Astrocyte of the spinal cord (primary cell): Measurements from ENCODE around the gene PSMD10.
A peak's percentile ranks its signal among the peaks of the same experiment; 100 is the strongest.

ENCODE experiments used
- DNase-seq: peaks from one replicate; pipeline ENCODE4 v3.0.0; 2011; ENCODE audit warnings: low read depth, low spot score
- H3K4me3 ChIP-seq: 2 replicates; pipeline ENCODE4 v1.5.1; 2011; ENCODE audit warnings: low read depth, mild to moderate bottlenecking, low read length, moderate library complexity
- CTCF ChIP-seq: IDR thresholded peaks from 2 replicates; pipeline ENCODE4 v1.5.1; 2012; ENCODE audit warnings: low read depth, mild to moderate bottlenecking, low read length, inconsistent platforms
- in situ Hi-C: cut with HindIII; loops from 2 replicates; pipeline ENCODE4 v1.10.0; 2017; ENCODE audit warnings: low sequenced_read_pairs

The PSMD10 gene

DNA sequence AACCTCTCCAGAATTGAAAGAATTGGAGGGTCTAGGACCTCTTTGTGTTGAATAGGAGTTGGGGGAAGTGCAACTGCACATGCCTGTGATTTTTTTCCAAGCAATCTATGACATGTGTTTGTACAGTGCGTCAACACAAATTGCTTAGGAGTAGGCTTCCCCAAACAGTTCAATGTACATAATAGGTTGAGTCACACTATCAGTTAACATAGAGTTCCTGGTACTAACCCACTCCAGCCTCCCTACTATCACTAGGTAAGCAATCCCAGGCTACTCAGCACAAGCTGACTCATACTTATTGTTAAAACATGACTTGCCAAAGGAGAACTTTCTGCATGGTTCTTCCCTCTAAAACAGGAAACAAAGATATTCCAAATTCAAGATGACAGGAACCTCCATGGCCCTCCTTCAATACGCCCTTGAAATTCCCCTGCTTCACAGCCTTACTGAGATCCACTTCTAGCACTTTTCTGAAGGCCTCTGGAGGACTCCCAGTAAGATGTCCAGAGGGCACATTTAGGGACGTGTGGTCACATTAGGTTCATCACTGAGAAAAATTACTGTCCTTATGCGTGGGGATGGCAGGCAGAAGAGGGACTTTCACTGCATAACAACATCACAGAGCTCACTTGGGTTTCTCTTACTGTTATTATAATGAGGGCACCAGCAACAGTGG, 54.9 kb downstream of the PSMD10 start:
- in situ Hi-C loops, result no loop called here
- TF ChIP-seq CTCF, result no peak
- H3K4me3 ChIP-seq, result no peak overlapping the region
- peak; percentile 81 for DNase-seq

GRCh38 chrX:108034725-108035124, 56.6 kb downstream of the PSMD10 start:
- TF ChIP-seq CTCF, result no peak
- DNase-seq, result no peak
- no peak overlapping the region for H3K4me3 ChIP-seq
- in situ Hi-C loops, result no loop called here
